Measurements from ENCODE around the gene CYTH1. TPM values are rescaled to one million over a fixed set of nuclear protein-coding genes. Genes with fewer than 3 reads are reported as not detected.

The CYTH1 gene
- total and polyA plus RNA-seq, 7 donors = 18.7 to 40.4 (median 29.8) TPM

DNA sequence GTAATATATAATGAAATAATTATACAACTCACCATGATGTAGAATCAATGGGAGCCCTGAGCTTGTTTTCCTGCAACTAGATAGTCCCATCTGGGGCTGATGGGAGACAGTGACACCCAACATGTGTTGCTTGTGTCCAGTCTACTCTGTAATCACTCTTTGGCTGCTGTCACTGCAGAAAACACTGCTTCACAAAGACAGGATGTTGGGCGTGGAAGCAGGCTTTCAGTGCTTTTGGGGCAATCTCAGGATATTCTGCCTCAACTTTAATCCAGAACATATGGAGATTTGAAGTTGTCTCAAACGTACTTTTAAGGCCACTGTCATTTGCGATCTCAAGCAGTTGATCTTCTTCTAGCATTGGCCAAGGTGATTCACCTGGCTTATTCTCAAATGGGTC lies 94.9 kb downstream of the CYTH1 start:
- 68 to 71% (median 68%) methylated on average over 3 of the region's 3 CpGs for WGBS, 3 donors
- Histone ChIP-seq H3K9me3 (no peaks in the 10 kb centered on the region), H3K4me1 (no peaks in the 10 kb centered on the region), H3K4me3 (no peak overlapping the region), H3K27ac (no peak overlapping the region), H3K27me3 (ENCODE audit: insufficient read depth in 3 of 3, low read length in 2 of 3) (no peaks in the 10 kb centered on the region), H3K36me3 (ENCODE audit: insufficient read depth in 1 of 2, low read depth in 1 of 2) (peaks cover 6 to 88% of the 10 kb centered on the region in 2 donors)
- DNase-seq (no peak), ATAC-seq (no peak)
- intact Hi-C loops (cut with DNase I) = no loop called here
- TF ChIP-seq, protein P1, sequence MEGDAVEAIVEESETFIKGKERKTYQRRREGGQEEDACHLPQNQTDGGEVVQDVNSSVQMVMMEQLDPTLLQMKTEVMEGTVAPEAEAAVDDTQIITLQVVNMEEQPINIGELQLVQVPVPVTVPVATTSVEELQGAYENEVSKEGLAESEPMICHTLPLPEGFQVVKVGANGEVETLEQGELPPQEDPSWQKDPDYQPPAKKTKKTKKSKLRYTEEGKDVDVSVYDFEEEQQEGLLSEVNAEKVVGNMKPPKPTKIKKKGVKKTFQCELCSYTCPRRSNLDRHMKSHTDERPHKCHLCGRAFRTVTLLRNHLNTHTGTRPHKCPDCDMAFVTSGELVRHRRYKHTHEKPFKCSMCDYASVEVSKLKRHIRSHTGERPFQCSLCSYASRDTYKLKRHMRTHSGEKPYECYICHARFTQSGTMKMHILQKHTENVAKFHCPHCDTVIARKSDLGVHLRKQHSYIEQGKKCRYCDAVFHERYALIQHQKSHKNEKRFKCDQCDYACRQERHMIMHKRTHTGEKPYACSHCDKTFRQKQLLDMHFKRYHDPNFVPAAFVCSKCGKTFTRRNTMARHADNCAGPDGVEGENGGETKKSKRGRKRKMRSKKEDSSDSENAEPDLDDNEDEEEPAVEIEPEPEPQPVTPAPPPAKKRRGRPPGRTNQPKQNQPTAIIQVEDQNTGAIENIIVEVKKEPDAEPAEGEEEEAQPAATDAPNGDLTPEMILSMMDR (IDR thresholded peaks at IDR 0.05) = no peak

- TF ChIP-seq, protein P1 (IDR thresholded peaks at IDR 0.05) = no peak
- no peaks in the 10 kb centered on the region for H3K27me3 ChIP-seq (ENCODE audit: insufficient read depth in 3 of 3, low read length in 2 of 3)
- WGBS, 3 donors = 71 to 77% (median 76%) methylated on average over 6 of the region's 6 CpGs
- no peaks in the 10 kb centered on the region for H3K9me3 ChIP-seq
- H3K4me3 ChIP-seq = no peak overlapping the region
- peaks cover 9 to 84% of the 10 kb centered on the region in 2 donors for H3K36me3 ChIP-seq (ENCODE audit: insufficient read depth in 1 of 2, low read depth in 1 of 2)
- no peak overlapping the region for H3K27ac ChIP-seq
- intact Hi-C loops (cut with DNase I) = no loop called here
- peaks cover 9% of the 10 kb centered on the region for H3K4me1 ChIP-seq
- ATAC-seq = no peak
- no peak for DNase-seq
Measured at GRCh38 chr17:78684026-78684425, 98.0 kb downstream of the CYTH1 start.

DNA sequence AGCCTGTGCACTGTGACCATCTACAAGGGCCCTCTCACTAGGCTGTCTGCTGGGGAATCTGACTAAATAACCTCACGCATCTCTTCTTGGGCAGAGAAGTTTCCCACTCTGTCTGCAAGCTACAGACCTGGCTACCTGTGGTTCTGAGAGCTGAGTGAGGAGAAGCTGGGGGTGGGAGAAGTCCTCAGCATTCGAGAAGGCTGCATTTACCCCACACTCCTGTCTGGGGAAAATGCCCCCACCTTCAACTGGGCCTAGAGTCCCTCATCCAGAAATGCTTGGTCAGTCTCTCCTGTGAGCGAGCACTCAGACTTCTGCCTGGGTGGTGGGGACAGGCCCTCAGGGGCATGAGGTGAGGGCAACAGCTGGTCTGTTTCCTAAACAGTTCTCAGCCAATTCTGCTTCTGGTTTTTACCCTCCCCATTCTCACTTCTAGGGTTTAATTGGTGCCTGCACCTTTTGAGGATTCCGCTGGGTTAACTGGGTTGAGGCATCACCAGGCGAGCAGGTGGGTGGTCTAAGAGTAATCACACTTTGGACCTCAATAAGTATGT lies 98.6 kb downstream of the CYTH1 start:
- TF ChIP-seq, protein P1 (IDR thresholded peaks at IDR 0.05) = no peak
- Histone ChIP-seq H3K9me3 (no peaks in the 10 kb centered on the region), H3K27me3 (ENCODE audit: insufficient read depth in 3 of 3, low read length in 2 of 3) (no peaks in the 10 kb centered on the region), H3K27ac (no peak overlapping the region), H3K4me3 (no peak overlapping the region), H3K36me3 (ENCODE audit: insufficient read depth in 1 of 2, low read depth in 1 of 2) (peaks cover 6 to 79% of the 10 kb centered on the region in 2 donors), H3K4me1 (peaks cover 14% of the 10 kb centered on the region)
- no peak for ATAC-seq
- DNase-seq = no peak
- 96 to 99% (median 97%) methylated on average over 5 of the region's 5 CpGs for WGBS, 3 donors
- intact Hi-C loops (cut with DNase I) = no loop called here

- no peaks in the 10 kb centered on the region for H3K27me3 ChIP-seq (ENCODE audit: insufficient read depth in 3 of 3, low read length in 2 of 3)
- DNase-seq (no peak), ATAC-seq (no peak)
- peaks cover 21% of the 10 kb centered on the region for H3K4me1 ChIP-seq
- no peaks in the 10 kb centered on the region for H3K9me3 ChIP-seq
- no peak overlapping the region for H3K4me3 ChIP-seq
- WGBS, 3 donors = 83 to 92% (median 86%) methylated on average over 2 of the region's 2 CpGs
- TF ChIP-seq, protein P1 (IDR thresholded peaks at IDR 0.05) = no peak
- H3K27ac ChIP-seq = no peak overlapping the region
- intact Hi-C loops (cut with DNase I) = no loop called here
- peaks cover 2 to 70% of the 10 kb centered on the region in 2 donors for H3K36me3 ChIP-seq (ENCODE audit: insufficient read depth in 1 of 2, low read depth in 1 of 2)
Measured at GRCh38 chr17:78682363-78682762, 99.7 kb downstream of the CYTH1 start.

GRCh38 chr17:78680436-78680835 lies 101.6 kb downstream of the CYTH1 start:
- TF ChIP-seq, protein P1 (IDR thresholded peaks at IDR 0.05) = no peak
- Histone ChIP-seq H3K36me3 (ENCODE audit: insufficient read depth in 1 of 2, low read depth in 1 of 2) (peaks cover 2 to 65% of the 10 kb centered on the region in 2 donors), H3K9me3 (no peaks in the 10 kb centered on the region), H3K27me3 (ENCODE audit: insufficient read depth in 3 of 3, low read length in 2 of 3) (no peaks in the 10 kb centered on the region), H3K4me3 (no peak overlapping the region), H3K4me1 (peaks cover 40% of the 10 kb centered on the region), H3K27ac (peak overlapping the region; percentile 91)
- intact Hi-C loops (cut with DNase I) = no loop called here
- DNase-seq (no peak), ATAC-seq (no peak)
- 81 to 85% (median 83%) methylated on average over 12 of the region's 12 CpGs for WGBS, 3 donors
